Endothelial cell (in vitro differentiated cells): ENCODE measurements around the gene PLPP1. TPM values are rescaled to one million over a fixed set of nuclear protein-coding genes. Genes with fewer than 3 reads are reported as not detected.
"Not testable (repeated sequence)": the region's sequence is repeated elsewhere in the genome, so short reads cannot be mapped to it uniquely, and the experiment has no call there.

ENCODE experiments used
- DNase-seq: peaks from one replicate; pipeline ENCODE4 v3.0.0; 2021; ENCODE audit warnings: low spot score
- H3K27ac Mint-ChIP-seq: one replicate; pipeline ENCODE4 v1.8.0; 2021; ENCODE audit warnings: mixed read lengths, inconsistent platforms; ENCODE audit not compliant: unreplicated experiment
- H3K27me3 Mint-ChIP-seq: one replicate; pipeline ENCODE4 v1.8.0; 2021; ENCODE audit warnings: mild to moderate bottlenecking, moderate library complexity, mixed read lengths, inconsistent platforms; ENCODE audit not compliant: unreplicated experiment
- H3K36me3 Mint-ChIP-seq: one replicate; pipeline ENCODE4 v1.8.0; 2021; ENCODE audit warnings: mild to moderate bottlenecking, low read depth, mixed read lengths, inconsistent platforms; ENCODE audit not compliant: unreplicated experiment
- H3K4me1 Mint-ChIP-seq: one replicate; pipeline ENCODE4 v1.8.0; 2021; ENCODE audit warnings: mild to moderate bottlenecking, mixed read lengths, inconsistent platforms; ENCODE audit not compliant: unreplicated experiment
- H3K4me3 Mint-ChIP-seq: one replicate; pipeline ENCODE4 v1.8.0; 2021; ENCODE audit warnings: mild to moderate bottlenecking, mixed read lengths, inconsistent platforms; ENCODE audit not compliant: unreplicated experiment
- H3K9me3 Mint-ChIP-seq: one replicate; pipeline ENCODE4 v1.8.0; 2021; ENCODE audit warnings: mixed read lengths, inconsistent platforms; ENCODE audit not compliant: unreplicated experiment
- CTCF ChIP-seq: fragments of 200-600 bp; sonication (generic); IDR thresholded peaks from one replicate; pipeline ENCODE4 v1.5.0; 2021; ENCODE audit warnings: antibody characterized with exemption; ENCODE audit not compliant: unreplicated experiment
- total RNA-seq: library from RNA; stranded (reverse); fragmentation: NEBNext Ultra II Directional; extraction: Animal tissue kit (Norgen Biotek cat#: 25700); gene quantifications from one replicate; pipeline ENCODE4 v1.2.1, GENCODE V29; 2021; ENCODE audit not compliant: unreplicated experiment

The PLPP1 gene
- total RNA-seq, 1 donor from 2014 or later = 11.3 TPM

GRCh38 chr5:55509097-55509496 is 25.7 kb downstream of the PLPP1 start:
- Mint-ChIP-seq H3K4me3 (no peak overlapping the region), H3K4me1 (no peaks in the 10 kb centered on the region), H3K27me3 (no peaks in the 10 kb centered on the region), H3K27ac (no peak overlapping the region), H3K9me3 (no peaks in the 10 kb centered on the region), H3K36me3 (no peaks in the 10 kb centered on the region)
- no peak for DNase-seq
- TF ChIP-seq CTCF = no peak

- Mint-ChIP-seq H3K36me3 (no peaks in the 10 kb centered on the region), H3K4me3 (no peak overlapping the region), H3K9me3 (no peaks in the 10 kb centered on the region), H3K27ac (no peak overlapping the region), H3K4me1 (peaks cover 6% of the 10 kb centered on the region), H3K27me3 (no peaks in the 10 kb centered on the region)
- DNase-seq = no peak
- TF ChIP-seq CTCF = no peak
Measured at GRCh38 chr5:55507574-55507973, 27.2 kb downstream of the PLPP1 start.

GRCh38 chr5:55505711-55506110 is 29.1 kb downstream of the PLPP1 start:
- H3K27ac Mint-ChIP-seq, H3K9me3 Mint-ChIP-seq, H3K36me3 Mint-ChIP-seq, H3K4me1 Mint-ChIP-seq, DNase-seq, H3K4me3 Mint-ChIP-seq, H3K27me3 Mint-ChIP-seq: not testable (repeated sequence)

- not testable (repeated sequence) for H3K27ac Mint-ChIP-seq, H3K27me3 Mint-ChIP-seq, DNase-seq, H3K4me3 Mint-ChIP-seq, H3K4me1 Mint-ChIP-seq, H3K9me3 Mint-ChIP-seq, H3K36me3 Mint-ChIP-seq
Measured at GRCh38 chr5:55503917-55504316, 30.8 kb downstream of the PLPP1 start.

GRCh38 chr5:55502759-55503158 is 32.0 kb downstream of the PLPP1 start:
- DNase-seq = no peak
- TF ChIP-seq CTCF = no peak
- Mint-ChIP-seq H3K27ac (no peak overlapping the region), H3K36me3 (no peaks in the 10 kb centered on the region), H3K4me3 (no peak overlapping the region), H3K4me1 (peaks cover 10% of the 10 kb centered on the region), H3K27me3 (no peaks in the 10 kb centered on the region), H3K9me3 (no peaks in the 10 kb centered on the region)

- no peak for TF ChIP-seq CTCF
- Mint-ChIP-seq H3K9me3 (no peaks in the 10 kb centered on the region), H3K27ac (no peak overlapping the region), H3K4me3 (no peak overlapping the region), H3K27me3 (no peaks in the 10 kb centered on the region), H3K36me3 (no peaks in the 10 kb centered on the region), H3K4me1 (peaks cover 14% of the 10 kb centered on the region)
- no peak for DNase-seq
Measured at GRCh38 chr5:55498457-55498856, 36.3 kb downstream of the PLPP1 start.
